Endothelial cell of umbilical vein (primary cell): ENCODE data around the gene OR2F2. TPM values are rescaled to one million over a fixed set of nuclear protein-coding genes. Genes with fewer than 3 reads are reported as not detected.

Experiments
- BruUV-seq: library from RNA; stranded (reverse); fragments of 400-500 nt; replicated peaks from 2 replicates; lab custom pipeline; 2021; lab: Mats Ljungman, UMichigan
- CTCF ChIA-PET: fragments of 300-600, 350-600 bp; sonication (Branson Sonifier 250); formaldehyde crosslinking; loops from one replicate; lab custom pipeline; 2021; ENCODE audit warnings: antibody characterized with exemption, inconsistent platforms; lab: Charles Lee
- POLR2A ChIA-PET: fragments of 300-600, 350-600 bp; sonication (Branson Sonifier 250); formaldehyde crosslinking; loops from one replicate; lab custom pipeline; 2021; ENCODE audit warnings: antibody characterized with exemption, inconsistent platforms; lab: Charles Lee
- DNase-seq: peaks from one replicate; pipeline ENCODE4 v3.0.0-alpha.2; 2011; ENCODE audit warnings: low read depth, low spot score
- FAIRE-seq: peaks from 2 replicates; lab custom pipeline; 2011; peaks lifted over from hg19 to GRCh38; lab: Jason Lieb, UNC
- H2AFZ ChIP-seq: 2 replicates; pipeline ENCODE4 v1.6.0; 2012; ENCODE audit warnings: low read depth, low read length, control low read depth, inconsistent platforms
- H3K27ac ChIP-seq: 2 replicates; pipeline ENCODE4 v1.5.1; 2011; ENCODE audit warnings: low read depth, mild to moderate bottlenecking, control low read depth, low read length, moderate library complexity; ENCODE audit not compliant: insufficient read depth
- H3K27me3 ChIP-seq, 2 experiments: 2 replicates each; pipeline versions ENCODE4 v1.6.0 to v1.6.1; 2011; ENCODE audit warnings: low read length in 2 of 2, mixed read lengths in 1 of 2; ENCODE audit not compliant: control insufficient read depth in 2 of 2, insufficient read depth in 2 of 2
- H3K36me3 ChIP-seq, 2 experiments: 2 replicates in 1 of 2; 3 replicates in 1 of 2; pipeline ENCODE4 v1.5.1; 2011; ENCODE audit warnings: low read length in 2 of 2, mild to moderate bottlenecking in 1 of 2, moderate library complexity in 1 of 2; ENCODE audit not compliant: control insufficient read depth in 2 of 2, insufficient read depth in 2 of 2; ENCODE audit errors: extremely low read depth in 1 of 2
- H3K4me1 ChIP-seq: 3 replicates; pipeline ENCODE4 v1.5.1; 2011; ENCODE audit warnings: mild to moderate bottlenecking, low read length; ENCODE audit not compliant: control insufficient read depth, insufficient read depth; ENCODE audit errors: extremely low read depth
- H3K4me2 ChIP-seq: 2 replicates; pipeline ENCODE4 v1.6.1; 2011; ENCODE audit warnings: low read length, control low read depth, mixed read lengths; ENCODE audit not compliant: insufficient read depth
- H3K4me3 ChIP-seq, 3 experiments: fragments of 200-600 bp in 1 of 3; sonication (generic), shearing (Covaris generic) in 1 of 3; replicated peaks in 1 of 3; 2 replicates each; pipeline ENCODE4 v1.5.1; 2011 to 2016; ENCODE audit warnings: control low read depth in 3 of 3, low read length in 3 of 3, mild to moderate bottlenecking in 2 of 3, inconsistent platforms in 1 of 3, low read depth in 1 of 3, moderate library complexity in 1 of 3; ENCODE audit not compliant: insufficient read depth in 1 of 3
- H3K79me2 ChIP-seq: 2 replicates; pipeline ENCODE4 v1.6.0; 2012; ENCODE audit warnings: low read length, inconsistent platforms; ENCODE audit not compliant: control insufficient read depth, insufficient read depth
- H3K9ac ChIP-seq: replicated peaks from 2 replicates; pipeline ENCODE3; 2011; ENCODE audit warnings: low read length, control low read depth; ENCODE audit not compliant: insufficient read depth; ENCODE audit errors: extremely low read depth
- H3K9me1 ChIP-seq: replicated peaks from 3 replicates; pipeline ENCODE4 v1.6.0; 2011; ENCODE audit warnings: mild to moderate bottlenecking, low read length; ENCODE audit not compliant: control insufficient read depth, insufficient read depth; ENCODE audit errors: extremely low read depth
- H3K9me3 ChIP-seq: replicated peaks from 2 replicates; pipeline ENCODE4 v1.5.1; 2012; ENCODE audit warnings: low read length, inconsistent platforms; ENCODE audit not compliant: control insufficient read depth, insufficient read depth
- H4K20me1 ChIP-seq: replicated peaks from 2 replicates; pipeline ENCODE3; 2011; ENCODE audit warnings: mild to moderate bottlenecking, low read length; ENCODE audit not compliant: control insufficient read depth, insufficient read depth; ENCODE audit errors: extremely low read depth
- EZH2 ChIP-seq: IDR thresholded peaks from 2 replicates; pipeline ENCODE4 v1.6.1; 2012; ENCODE audit warnings: borderline replicate concordance, low read depth, mild to moderate bottlenecking, moderate library complexity, low read length, inconsistent platforms; ENCODE audit not compliant: severe bottlenecking
- FOS ChIP-seq: IDR thresholded peaks from 2 replicates; pipeline ENCODE4 v1.6.1; 2011; ENCODE audit warnings: mild to moderate bottlenecking, low read length, moderate library complexity, borderline replicate concordance; ENCODE audit not compliant: insufficient read depth
- GATA2 ChIP-seq: IDR thresholded peaks from 2 replicates; pipeline ENCODE4 v1.7.0; 2011; ENCODE audit warnings: low read depth, mild to moderate bottlenecking, moderate library complexity, mixed read lengths, low read length; ENCODE audit not compliant: insufficient read length, insufficient read depth
- JUN ChIP-seq: IDR thresholded peaks from 2 replicates; pipeline ENCODE4 v1.6.1; 2011; ENCODE audit warnings: borderline replicate concordance, low read depth; ENCODE audit not compliant: insufficient read length, insufficient read depth
- MAX ChIP-seq: IDR thresholded peaks from 2 replicates; pipeline ENCODE4 v1.6.1; 2011; ENCODE audit not compliant: insufficient read depth, insufficient read length
- MYC ChIP-seq: IDR thresholded peaks from one replicate; pipeline ENCODE4 v1.6.1; 2011; ENCODE audit warnings: mild to moderate bottlenecking, low read depth, low read length
- POLR2A ChIP-seq: IDR thresholded peaks from 2 replicates; pipeline ENCODE4 v1.6.1; 2012; ENCODE audit warnings: low read depth, mild to moderate bottlenecking, control low read depth, low read length
- POLR2AphosphoS5 ChIP-seq: IDR thresholded peaks from 2 replicates; pipeline ENCODE4 v1.6.1; 2012; ENCODE audit warnings: low read depth, mild to moderate bottlenecking, control low read depth, low read length, moderate library complexity; ENCODE audit not compliant: insufficient read depth
- dilution Hi-C: fragments of 300-500 bp; cut with MboI; formaldehyde crosslinking; loops from one replicate; pipeline ENCODE4 v1.15.0; 2019; ENCODE audit warnings: low sequenced_read_pairs; ENCODE audit not compliant: extremely low pct_ligation_motif_present
- intact Hi-C: fragments of 100-400 bp; cut with micrococcal nuclease; formaldehyde crosslinking; loops from one replicate; pipeline ENCODE4 v1.10.0; 2022
- polyA plus RNA-seq, 4 experiments: library from polyadenylated mRNA; depleted of rRNA in 3 of 4; stranded (reverse) in 3 of 4; unstranded in 1 of 4; fragments of >200 nt; gene quantifications; 2 replicates each; pipeline versions ENCODE4 v1.2.1 to v1.2.3, GENCODE V29; 2011 to 2012; ENCODE audit warnings: missing spikeins in 1 of 4
- total RNA-seq: library from RNA; stranded (reverse); gene quantifications from 2 replicates; pipeline ENCODE4 v1.2.3, GENCODE V29; 2021
- TF ChIP-seq, protein P1 (sequence below), 2 donors: IDR thresholded peaks; 1 replicate in 1 of 2; 2 replicates in 1 of 2; pipeline ENCODE4 v1.5.1; 2011; ENCODE audit warnings: low read length in 2 of 2, mild to moderate bottlenecking in 2 of 2, moderate library complexity in 2 of 2, control low read depth in 1 of 2, inconsistent platforms in 1 of 2, low read depth in 1 of 2; ENCODE audit not compliant: insufficient read depth in 1 of 2; ENCODE audit errors: extremely low read depth in 1 of 2

The OR2F2 gene
- total and polyA plus RNA-seq, 2 donors (not counting 3 experiments of a cell fraction or from before 2014, with no cell fraction given): not detected

- Histone ChIP-seq H3K79me2 (peaks cover 40% of the 10 kb centered on the region), H3K4me3 (peak within 1 kb of the TSS; percentile 80 to 87 (median 84)), H3K9ac (peak within 1 kb of the TSS; percentile 88), H3K4me2 (peak within 1 kb of the TSS; percentile 93), H3K9me1 (no peaks in the 10 kb centered on the region), H3K36me3 (no peaks in the 10 kb centered on the region), H3K9me3 (no peaks in the 10 kb centered on the region), H4K20me1 (no peaks in the 10 kb centered on the region), H3K27me3 (no peaks in the 10 kb centered on the region), H3K27ac (peak within 1 kb of the TSS; percentile 85), H3K4me1 (peaks cover 15% of the 10 kb centered on the region), H2AFZ (peak within 1 kb of the TSS; percentile 96)
- TSS peak; percentile 27 for BruUV-seq
- dilution Hi-C loops (no loop called here), intact Hi-C loops (loop anchor here (1.0 to 10.0 kb wide), 4 partner anchors 78 to 493 kb away; no protein-coding TSS in a partner anchor)
- TF ChIP-seq POLR2A: peak; percentile 91
- TF ChIP-seq, protein P1, sequence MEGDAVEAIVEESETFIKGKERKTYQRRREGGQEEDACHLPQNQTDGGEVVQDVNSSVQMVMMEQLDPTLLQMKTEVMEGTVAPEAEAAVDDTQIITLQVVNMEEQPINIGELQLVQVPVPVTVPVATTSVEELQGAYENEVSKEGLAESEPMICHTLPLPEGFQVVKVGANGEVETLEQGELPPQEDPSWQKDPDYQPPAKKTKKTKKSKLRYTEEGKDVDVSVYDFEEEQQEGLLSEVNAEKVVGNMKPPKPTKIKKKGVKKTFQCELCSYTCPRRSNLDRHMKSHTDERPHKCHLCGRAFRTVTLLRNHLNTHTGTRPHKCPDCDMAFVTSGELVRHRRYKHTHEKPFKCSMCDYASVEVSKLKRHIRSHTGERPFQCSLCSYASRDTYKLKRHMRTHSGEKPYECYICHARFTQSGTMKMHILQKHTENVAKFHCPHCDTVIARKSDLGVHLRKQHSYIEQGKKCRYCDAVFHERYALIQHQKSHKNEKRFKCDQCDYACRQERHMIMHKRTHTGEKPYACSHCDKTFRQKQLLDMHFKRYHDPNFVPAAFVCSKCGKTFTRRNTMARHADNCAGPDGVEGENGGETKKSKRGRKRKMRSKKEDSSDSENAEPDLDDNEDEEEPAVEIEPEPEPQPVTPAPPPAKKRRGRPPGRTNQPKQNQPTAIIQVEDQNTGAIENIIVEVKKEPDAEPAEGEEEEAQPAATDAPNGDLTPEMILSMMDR (IDR thresholded peaks at IDR 0.05; ENCODE audit: extremely low read depth in 1 of 2, insufficient read depth in 1 of 2, low read depth in 1 of 2, low read length in 2 of 2): peak; percentile 39 to 46
- TF ChIP-seq EZH2: no peak
- TF ChIP-seq MAX: no peak
- no peak for TF ChIP-seq JUN
- TF ChIP-seq MYC: no peak
- TF ChIP-seq POLR2AphosphoS5: peak; percentile 74
- no peak for TF ChIP-seq FOS
- TF ChIP-seq GATA2: no peak
- ChIA-PET POLR2A (interaction anchor here (0.7 to 2.3 kb wide), 6 partner anchors 9 to 226 kb away, joined by 4 to 10 read pairs (median 6); no protein-coding TSS in a partner anchor), CTCF (interaction anchor here (0.6 to 4.4 kb wide), 18 partner anchors 10 to 687 kb away, joined by 3 to 69 read pairs (median 4); no protein-coding TSS in a partner anchor)
- FAIRE-seq: peak; percentile 92
- peak; percentile 96 for DNase-seq
Measured at GRCh38 chr7:143901668-143902331, 33.2 kb upstream of the OR2F2 start, which contains the start of gene TCAF1. TCAF1 (minus strand) TSS chr7:143902176; CDS start chr7:143876608, 25,568 bp downstream.
